ENCODE results near the gene CLDN9.

DNA sequence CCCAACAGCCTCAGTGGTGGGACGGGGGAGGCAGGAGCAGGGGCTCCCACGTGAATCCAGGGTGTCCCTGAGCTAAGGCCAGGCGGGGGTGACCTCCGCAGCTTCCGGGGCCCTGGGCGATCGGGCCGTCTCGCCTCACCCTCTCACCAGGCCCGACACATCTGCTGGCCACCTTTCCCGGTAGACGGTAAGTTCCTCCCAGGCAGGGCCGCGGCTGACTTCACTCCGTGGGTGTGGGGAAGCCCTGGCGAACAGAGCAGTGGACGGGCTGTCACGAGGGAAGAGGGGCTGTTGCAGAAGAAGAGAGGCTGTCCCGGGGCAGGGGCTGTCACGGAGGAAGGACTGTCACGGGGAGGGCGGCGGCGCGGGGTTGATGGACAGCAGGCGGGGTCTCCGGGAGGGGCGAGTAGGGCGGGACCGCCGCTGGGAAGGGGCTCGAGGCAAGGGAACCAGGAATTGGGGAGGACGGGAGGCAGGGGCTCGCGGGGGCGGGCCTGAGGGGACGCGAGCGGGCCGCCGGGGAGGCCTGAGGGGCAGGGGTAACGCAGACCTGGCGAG, 33.0 kb upstream of the CLDN9 start:
- TF ChIP-seq, protein P1, sequence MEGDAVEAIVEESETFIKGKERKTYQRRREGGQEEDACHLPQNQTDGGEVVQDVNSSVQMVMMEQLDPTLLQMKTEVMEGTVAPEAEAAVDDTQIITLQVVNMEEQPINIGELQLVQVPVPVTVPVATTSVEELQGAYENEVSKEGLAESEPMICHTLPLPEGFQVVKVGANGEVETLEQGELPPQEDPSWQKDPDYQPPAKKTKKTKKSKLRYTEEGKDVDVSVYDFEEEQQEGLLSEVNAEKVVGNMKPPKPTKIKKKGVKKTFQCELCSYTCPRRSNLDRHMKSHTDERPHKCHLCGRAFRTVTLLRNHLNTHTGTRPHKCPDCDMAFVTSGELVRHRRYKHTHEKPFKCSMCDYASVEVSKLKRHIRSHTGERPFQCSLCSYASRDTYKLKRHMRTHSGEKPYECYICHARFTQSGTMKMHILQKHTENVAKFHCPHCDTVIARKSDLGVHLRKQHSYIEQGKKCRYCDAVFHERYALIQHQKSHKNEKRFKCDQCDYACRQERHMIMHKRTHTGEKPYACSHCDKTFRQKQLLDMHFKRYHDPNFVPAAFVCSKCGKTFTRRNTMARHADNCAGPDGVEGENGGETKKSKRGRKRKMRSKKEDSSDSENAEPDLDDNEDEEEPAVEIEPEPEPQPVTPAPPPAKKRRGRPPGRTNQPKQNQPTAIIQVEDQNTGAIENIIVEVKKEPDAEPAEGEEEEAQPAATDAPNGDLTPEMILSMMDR (IDR thresholded peaks at IDR 0.05; ENCODE audit: low read depth, low read length, poor library complexity, severe bottlenecking), result no peak
- TF ChIP-seq EZH2phosphoT487 (IDR thresholded peaks at IDR 0.05; ENCODE audit: borderline replicate concordance, low read length), result no peak
